K562 (cell line): ENCODE data around the gene GPR15LG. TPM values are rescaled to one million over a fixed set of nuclear protein-coding genes. Genes with fewer than 3 reads are reported as not detected.

Experiments used
- ATAC-seq: fragments of 200-7000 bp; cut with Tn5 transposase; 3 replicates; pipeline ENCODE4 v1.9.1; 2020; ENCODE audit warnings: moderate library complexity
- BruUV-seq: library from RNA; stranded (reverse); fragments of 400-500 nt; replicated peaks from 2 replicates; lab custom pipeline; 2021; lab: Mats Ljungman, UMichigan
- CTCF ChIA-PET: fragments of 300-600 bp; formaldehyde crosslinking; extraction: SDS; loops from one replicate; lab custom pipeline; 2021; ENCODE audit warnings: low intra/inter-chr PET ratio; lab: Yijun Ruan, JAX
- POLR2A ChIA-PET: fragments of 300-600, 350-650 bp; sonication (Branson Sonifier 250); formaldehyde crosslinking; extraction: SDS; loops from one replicate; lab custom pipeline; 2021; ENCODE audit warnings: antibody characterized with exemption, inconsistent platforms; lab: Yijun Ruan, JAX
- DNase-seq, 4 experiments: peaks; one replicate each; pipeline versions ENCODE4 v3.0.0 to v3.0.0-alpha.2; 2011 to 2018; ENCODE audit warnings: low spot score in 3 of 4, mixed read lengths in 3 of 4; ENCODE audit errors: extremely low read depth in 1 of 4
- FAIRE-seq: peaks from 2 replicates; lab custom pipeline; 2011; peaks lifted over from hg19 to GRCh38; lab: Jason Lieb, UNC
- H2AFZ ChIP-seq: 2 replicates; pipeline ENCODE4 v1.6.0; 2011; ENCODE audit warnings: low read depth, low read length, control low read depth, inconsistent platforms
- H3K27ac ChIP-seq: fragments of 200-600 bp; 3 replicates; pipeline ENCODE4 v1.8.0; 2011; ENCODE audit warnings: low read depth, mild to moderate bottlenecking, control low read depth, inconsistent platforms, low read length, moderate library complexity, mixed read lengths; ENCODE audit errors: extremely low read depth
- H3K27me3 ChIP-seq, 2 experiments: fragments of 300-600 bp in 1 of 2; 2 replicates in 1 of 2; 3 replicates in 1 of 2; pipeline versions ENCODE4 v1.6.0 to v1.8.0; 2011; ENCODE audit warnings: inconsistent platforms in 2 of 2, low read length in 2 of 2, mild to moderate bottlenecking in 1 of 2, mixed read lengths in 1 of 2, moderate library complexity in 1 of 2; ENCODE audit not compliant: control insufficient read depth in 2 of 2, insufficient read depth in 2 of 2
- H3K36me3 ChIP-seq: fragments of 300-600 bp; 3 replicates; pipeline ENCODE4 v1.8.0; 2011; ENCODE audit warnings: mild to moderate bottlenecking, low read length, inconsistent platforms; ENCODE audit not compliant: control insufficient read depth, insufficient read depth
- H3K4me1 ChIP-seq, 2 experiments: fragments of 200-600 bp in 1 of 2; replicated peaks in 1 of 2; 2 replicates in 1 of 2; 3 replicates in 1 of 2; pipeline versions ENCODE4 v1.5.1 to v1.8.0; 2011; ENCODE audit warnings: inconsistent platforms in 2 of 2, low read length in 2 of 2, mild to moderate bottlenecking in 1 of 2, mixed read lengths in 1 of 2, moderate library complexity in 1 of 2; ENCODE audit not compliant: control insufficient read depth in 2 of 2, insufficient read depth in 2 of 2
- H3K4me2 ChIP-seq: 2 replicates; pipeline ENCODE4 v1.6.1; 2011; ENCODE audit warnings: low read length, control low read depth, inconsistent platforms, mixed read lengths; ENCODE audit not compliant: insufficient read depth
- H3K4me3 ChIP-seq: fragments of 200-600 bp; sonication (generic), shearing (Covaris generic); 2 replicates; pipeline ENCODE4 v1.5.1; 2016; ENCODE audit warnings: control low read depth, inconsistent platforms
- H3K79me2 ChIP-seq: fragments of 200-600 bp; 3 replicates; pipeline ENCODE4 v1.8.0; 2011; ENCODE audit warnings: low read length, inconsistent platforms; ENCODE audit not compliant: control insufficient read depth, insufficient read depth
- H3K9ac ChIP-seq, 2 experiments: 2 replicates each; pipeline versions ENCODE4 v1.6.0 to v1.6.1; 2011; ENCODE audit warnings: low read depth in 2 of 2, low read length in 2 of 2, control low read depth in 1 of 2, inconsistent platforms in 1 of 2, mild to moderate bottlenecking in 1 of 2, mixed read lengths in 1 of 2; ENCODE audit not compliant: insufficient read depth in 1 of 2
- H3K9me1 ChIP-seq: one replicate; pipeline ENCODE4 v1.6.0; 2011; ENCODE audit warnings: inconsistent platforms, mild to moderate bottlenecking, low read length, moderate library complexity; ENCODE audit not compliant: control insufficient read depth, insufficient read depth
- H3K9me3 ChIP-seq: replicated peaks from 2 replicates; pipeline ENCODE4 v1.5.1; 2011; ENCODE audit warnings: low read depth, low read length, inconsistent platforms; ENCODE audit not compliant: control insufficient read depth, insufficient read depth
- H4K20me1 ChIP-seq: replicated peaks from 2 replicates; pipeline ENCODE4 v1.6.1; 2011; ENCODE audit warnings: low read length, inconsistent platforms, mixed read lengths; ENCODE audit not compliant: control insufficient read depth, insufficient read depth
- CBX5 ChIP-seq: IDR thresholded peaks from 2 replicates; pipeline ENCODE4 v1.6.1; 2014; ENCODE audit warnings: low read depth, borderline replicate concordance
- CEBPB ChIP-seq: fragments of 450-650 bp; IDR thresholded peaks from 2 replicates; pipeline ENCODE4 v1.6.1; 2016; ENCODE audit warnings: missing genetic modification characterization, missing compliant biosample characterization
- COPS2 ChIP-seq: fragments of 450-650 bp; conservative IDR thresholded peaks from 2 replicates; pipeline ENCODE4 v1.6.1; 2016; ENCODE audit warnings: mild to moderate bottlenecking, moderate library complexity
- EGR1 ChIP-seq: fragments of 450-650 bp; conservative IDR thresholded peaks from 2 replicates; pipeline ENCODE4 v1.6.1; 2017; ENCODE audit warnings: mild to moderate bottlenecking
- EHMT2 ChIP-seq: fragments of 450-650 bp; IDR thresholded peaks from 2 replicates; pipeline ENCODE4 v1.6.1; 2018; ENCODE audit warnings: antibody characterized with exemption
- KDM5B ChIP-seq: fragments of 200-600 bp; sonication (generic); IDR thresholded peaks from 2 replicates; pipeline ENCODE4 v1.6.1; 2012; ENCODE audit warnings: low read depth, mild to moderate bottlenecking, moderate library complexity, low read length, control low read depth, inconsistent platforms; ENCODE audit not compliant: insufficient replicate concordance
- KLF16 ChIP-seq: IDR thresholded peaks from 2 replicates; pipeline ENCODE4 v1.6.1; 2016; ENCODE audit warnings: antibody characterized with exemption
- L3MBTL2 ChIP-seq: fragments of 450-650 bp; IDR thresholded peaks from 2 replicates; pipeline ENCODE4 v1.6.1; 2016; ENCODE audit warnings: mild to moderate bottlenecking, moderate library complexity
- LEF1 ChIP-seq: fragments of 450-650 bp; IDR thresholded peaks from 2 replicates; pipeline ENCODE4 v1.6.1; 2016; ENCODE audit warnings: mild to moderate bottlenecking
- NR2C2 ChIP-seq, 2 experiments: fragments of 200-800 bp in 1 of 2; sonication (Bioruptor generic) in 1 of 2; sonication (generic) in 1 of 2; formaldehyde crosslinking in 1 of 2; IDR thresholded peaks; 2 replicates each; pipeline versions ENCODE4 v1.6.1 to v1.8.0; 2016 to 2022; ENCODE audit warnings: mild to moderate bottlenecking in 1 of 2, missing compliant biosample characterization in 1 of 2, missing genetic modification characterization in 1 of 2, missing genetic modification reagents in 1 of 2
- POLR2A ChIP-seq: fragments of 450-650 bp; conservative IDR thresholded peaks from 2 replicates; pipeline ENCODE4 v1.6.1; 2016
- RFX7 ChIP-seq: fragments of 250-450 bp; sonication (Bioruptor Pico); IDR thresholded peaks from 2 replicates; pipeline ENCODE4 v1.5.1; 2021; ENCODE audit warnings: mild to moderate bottlenecking
- ZNF444 ChIP-seq: fragments of 250-450 bp; sonication (Bioruptor Pico); IDR thresholded peaks from 2 replicates; pipeline ENCODE4 v1.4.0; 2020; ENCODE audit warnings: mild to moderate bottlenecking, moderate library complexity
- WGBS: fragments of 100-300 bp; shearing (Covaris generic); methylation state at CpG from one replicate; pipeline ENCODE4 v1.1.6; 2016; ENCODE audit warnings: low coverage, mixed read lengths; ENCODE audit not compliant: insufficient coverage; ENCODE audit errors: missing lambda C conversion rate; 5-methylcytosine and 5-hydroxymethylcytosine counted together
- in situ Hi-C: fragments of 300-500 bp; cut with MboI; formaldehyde crosslinking; loops from 4 replicates; pipeline ENCODE4 v1.15.0; 2018; ENCODE audit warnings: inconsistent platforms, mixed read lengths
- intact Hi-C: fragments of 100-400 bp; cut with micrococcal nuclease; formaldehyde crosslinking; loops from 2 replicates; pipeline ENCODE4 v1.14.2; 2022
- polyA plus RNA-seq, 8 experiments: library from polyadenylated mRNA; depleted of rRNA in 4 of 8; stranded (reverse) in 5 of 8; unstranded in 3 of 8; fragments of >200 nt; fragmentation: Nextera tagmentation in 2 of 8; fragmentation: Illumina TruSeq in 1 of 8; extraction: Ambion mirVana in 2 of 8; extraction: Trizol in 1 of 8; gene quantifications; 2 replicates each; pipeline versions ENCODE4 v1.2.1 to v1.2.3, GENCODE V29; 2011 to 2014; ENCODE audit warnings: inconsistent platforms in 1 of 8, missing spikeins in 1 of 8
- total RNA-seq, 7 experiments: library from RNA; depleted of rRNA in 6 of 7; stranded (reverse); fragments of >200 nt in 6 of 7; fragmentation: Illumina TruSeq in 2 of 7; extraction: Trizol in 2 of 7; gene quantifications; 2 replicates each; pipeline versions ENCODE4 v1.2.1 to v1.2.3, GENCODE V29; 2011 to 2021; ENCODE audit warnings: low replicate concordance in 1 of 7
- TF ChIP-seq, protein P1 (sequence below): fragments of 250-450 bp; sonication (Bioruptor Pico); IDR thresholded peaks from 2 replicates; pipeline ENCODE4 v1.4.0; 2020; ENCODE audit warnings: borderline replicate concordance
- TF ChIP-seq, protein P2 (sequence below): sonication (generic); formaldehyde crosslinking; IDR thresholded peaks from 2 replicates; pipeline ENCODE4 v1.9.0; 2022; ENCODE audit warnings: mild to moderate bottlenecking, missing genetic modification reagents

GPR15LG gene
- total and polyA plus RNA-seq, 9 of the 15 experiments (the other 6 are each of a cell fraction or from before 2014, with no cell fraction given): 0.51 TPM; not detected in 8

DNA sequence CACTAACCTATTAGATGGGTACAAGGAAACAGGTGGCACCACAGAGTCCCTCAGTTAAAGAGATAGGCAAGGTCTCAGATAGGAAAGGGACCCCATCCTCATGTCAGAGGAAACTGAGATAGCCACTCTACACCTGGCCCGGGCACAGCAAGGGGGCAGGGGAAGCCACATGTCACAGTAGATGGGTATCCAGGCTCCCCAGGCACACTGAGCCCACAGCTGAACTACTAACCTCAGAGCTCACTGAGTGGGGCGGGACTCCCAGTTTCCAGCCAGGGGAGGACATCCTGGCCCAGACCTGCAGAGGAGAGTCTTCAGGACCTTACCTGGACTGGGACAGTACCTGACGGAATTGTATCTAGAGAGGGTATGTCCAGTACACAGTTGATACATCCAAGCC, 17.0 kb downstream of the GPR15LG start (continued):
- no peak for TF ChIP-seq EHMT2
- TF ChIP-seq, all 486 proteins: peak for 0

DNA sequence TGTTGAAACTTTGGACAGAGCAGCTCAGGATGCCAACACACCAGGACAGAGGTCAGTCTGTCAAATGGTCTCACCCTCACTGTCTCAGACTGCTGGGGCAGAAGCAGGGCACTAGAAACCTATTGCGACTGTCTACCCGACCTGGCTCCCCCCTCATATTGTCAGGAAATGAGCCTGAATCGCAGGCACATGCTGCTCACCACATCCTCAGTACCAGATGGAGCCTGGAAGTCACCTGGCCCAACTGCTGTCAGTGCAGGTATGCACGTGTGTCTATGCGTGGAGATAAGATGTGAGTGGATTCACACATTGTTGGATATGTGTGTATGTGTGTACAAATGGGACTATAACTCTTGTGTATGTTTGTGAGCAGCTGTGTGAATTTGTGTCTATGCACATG, 17.5 kb downstream of the GPR15LG start:
- FAIRE-seq: no peak
- no peak overlapping the region for H3K4me3 ChIP-seq
- POLR2A ChIA-PET: interaction anchor here (1.5 kb wide), 1 partner anchor 21 kb away, joined by 4 read pairs; no protein-coding TSS in a partner anchor

More for the DNA sequence above, 17.5 kb downstream of the GPR15LG start:
- Histone ChIP-seq H3K9me1 (no peaks in the 10 kb centered on the region), H3K9me3 (no peaks in the 10 kb centered on the region), H3K4me2 (no peak overlapping the region), H3K27me3 (peaks cover 26 to 80% of the 10 kb centered on the region in 2 experiments; a peak in 4 of 5 replicates), H2AFZ (no peak overlapping the region), H3K27ac (no peak overlapping the region), H3K36me3 (no peaks in the 10 kb centered on the region), H3K9ac (no peak overlapping the region), H3K4me1 (peaks cover 0 to 16% of the 10 kb centered on the region in 2 experiments; a peak in 3 of 5 replicates), H4K20me1 (peaks cover 6% of the 10 kb centered on the region), H3K79me2 (no peaks in the 10 kb centered on the region)
- no peak for DNase-seq
- intact Hi-C loops: no loop called here
- no TSS peak for BruUV-seq
- WGBS: 0% methylated on average over 5 of the region's 5 CpGs
- in situ Hi-C loops: no loop called here
- ATAC-seq: no peak
- TF ChIP-seq ZNF444 (CRISPR knock-in tag) (no peak), EGR1 (no peak), CEBPB (tag) (no peak), NR2C2 (CRISPR knock-in tag; IDR thresholded peaks at IDR 0.05) (no peak), NR2C2 (tag; IDR thresholded peaks at IDR 0.05) (no peak), COPS2 (no peak), CBX5 (no peak), LEF1 (no peak), KDM5B (no peak), L3MBTL2 (no peak), KLF16 (no peak), RFX7 (no peak), POLR2A (no peak)
- TF ChIP-seq, protein P1, sequence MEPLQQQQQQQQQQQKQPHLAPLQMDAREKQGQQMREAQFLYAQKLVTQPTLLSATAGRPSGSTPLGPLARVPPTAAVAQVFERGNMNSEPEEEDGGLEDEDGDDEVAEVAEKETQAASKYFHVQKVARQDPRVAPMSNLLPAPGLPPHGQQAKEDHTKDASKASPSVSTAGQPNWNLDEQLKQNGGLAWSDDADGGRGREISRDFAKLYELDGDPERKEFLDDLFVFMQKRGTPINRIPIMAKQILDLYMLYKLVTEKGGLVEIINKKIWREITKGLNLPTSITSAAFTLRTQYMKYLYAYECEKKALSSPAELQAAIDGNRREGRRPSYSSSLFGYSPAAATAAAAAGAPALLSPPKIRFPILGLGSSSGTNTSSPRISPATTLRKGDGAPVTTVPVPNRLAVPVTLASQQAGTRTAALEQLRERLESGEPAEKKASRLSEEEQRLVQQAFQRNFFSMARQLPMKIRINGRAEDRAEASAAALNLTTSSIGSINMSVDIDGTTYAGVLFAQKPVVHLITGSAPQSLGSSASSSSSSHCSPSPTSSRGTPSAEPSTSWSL: no peak
- TF ChIP-seq, protein P2, sequence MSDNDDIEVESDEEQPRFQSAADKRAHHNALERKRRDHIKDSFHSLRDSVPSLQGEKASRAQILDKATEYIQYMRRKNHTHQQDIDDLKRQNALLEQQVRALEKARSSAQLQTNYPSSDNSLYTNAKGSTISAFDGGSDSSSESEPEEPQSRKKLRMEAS (CRISPR knock-in tag): no peak
- CTCF ChIA-PET: no interaction called here
